GM12801 (cell line): ENCODE results near the gene OPRD1.

Experiments used
- CTCF ChIP-seq: IDR thresholded peaks from one replicate; pipeline ENCODE4 v1.5.1; 2011; ENCODE audit warnings: control low read depth; ENCODE audit not compliant: insufficient read length; ENCODE audit errors: extremely low read depth

Gene OPRD1

GRCh38 chr1:28819020-28819419, 7.0 kb downstream of the OPRD1 start:
- TF ChIP-seq CTCF: no peak

GRCh38 chr1:28822799-28823198, 10.8 kb downstream of the OPRD1 start:
- no peak for TF ChIP-seq CTCF

- no peak for TF ChIP-seq CTCF
Measured at GRCh38 chr1:28830814-28831213, 18.8 kb downstream of the OPRD1 start.

- no peak for TF ChIP-seq CTCF
Measured at GRCh38 chr1:28832966-28833365, 21.0 kb downstream of the OPRD1 start.

GRCh38 chr1:28833381-28833780, 21.4 kb downstream of the OPRD1 start:
- TF ChIP-seq CTCF: no peak

- no peak for TF ChIP-seq CTCF
Measured at GRCh38 chr1:28835237-28835650, 23.3 kb downstream of the OPRD1 start.

GRCh38 chr1:28836421-28836956, 24.5 kb downstream of the OPRD1 start:
- TF ChIP-seq CTCF: no peak
